ENCODE results near the gene RFX8. TPM values are rescaled to one million over a fixed set of nuclear protein-coding genes. Genes with fewer than 3 reads are reported as not detected.

RFX8 gene
- total and polyA plus RNA-seq, 2 of the 8 experiments (the other 6 are each of a cell fraction or from before 2014, with no cell fraction given) = 0.60 to 0.97 TPM

GRCh38 chr2:101492936-101493473, 18.1 kb upstream of the RFX8 start:
- Histone ChIP-seq H3K18ac (ENCODE audit: extremely low read depth, low read length) (no peak overlapping the region), H3K4me3 (ENCODE audit: extremely low read depth in 1 of 4, insufficient read depth in 2 of 4, low read depth in 3 of 4, low read length in 4 of 4) (no peak overlapping the region), H2AFZ (ENCODE audit: low read length) (peak overlapping the region; percentile 15; the same call in 1 of the 2 replicates), H2AK5ac (ENCODE audit: low read depth, low read length) (no peak overlapping the region), H3K4ac (replicated peaks; ENCODE audit: insufficient read length, low read depth, low read length) (no peak overlapping the region), H3K14ac (ENCODE audit: insufficient read length) (no peak overlapping the region), H3K23ac (ENCODE audit: insufficient read length) (no peak overlapping the region), H4K91ac (replicated peaks; ENCODE audit: insufficient read length, low read length) (no peak overlapping the region), H3K9ac (replicated peaks in 1 of 4; ENCODE audit: extremely low read depth in 1 of 4, low read depth in 3 of 4, low read length in 3 of 4) (no peak overlapping the region), H3K27ac (ENCODE audit: low read depth, low read length) (no peak overlapping the region), H2BK120ac (replicated peaks; ENCODE audit: low read depth, low read length) (no peak overlapping the region), H2BK15ac (ENCODE audit: low read length) (no peak overlapping the region), H2BK12ac (ENCODE audit: low read depth, low read length) (no peak overlapping the region), H3K9me3 (ENCODE audit: insufficient read depth in 2 of 2, low read depth in 1 of 2, low read length in 1 of 2) (no peaks in the 10 kb centered on the region), H3K23me2 (ENCODE audit: low read depth, low read length) (no peaks in the 10 kb centered on the region), H4K20me1 (replicated peaks in 1 of 2; ENCODE audit: control insufficient read depth in 1 of 2, insufficient read depth in 2 of 2, low read length in 2 of 2) (no peaks in the 10 kb centered on the region), H3K4me2 (ENCODE audit: insufficient read depth in 1 of 2, low read depth in 2 of 2, low read length in 2 of 2) (no peak overlapping the region), H3K27me3 (replicated peaks in 1 of 4; ENCODE audit: control insufficient read depth in 3 of 4, extremely low read depth in 1 of 4, insufficient read depth in 3 of 4, low read length in 3 of 4) (no peaks in the 10 kb centered on the region), H4K5ac (ENCODE audit: insufficient read length, low read depth, low read length) (no peak overlapping the region), H3K56ac (replicated peaks; ENCODE audit: insufficient read length, low read depth, low read length) (no peak overlapping the region), H4K8ac (ENCODE audit: extremely low read depth, insufficient read depth, low read length) (no peak overlapping the region), H2BK20ac (ENCODE audit: low read length) (no peak overlapping the region), H3K79me1 (ENCODE audit: low read depth, low read length) (no peaks in the 10 kb centered on the region), H3K79me2 (ENCODE audit: control insufficient read depth in 1 of 2, insufficient read depth in 2 of 2, low read length in 2 of 2) (no peaks in the 10 kb centered on the region), H2BK5ac (ENCODE audit: low read depth, low read length) (no peak overlapping the region), H3K4me1 (replicated peaks in 1 of 4; ENCODE audit: control insufficient read depth in 3 of 4, insufficient read depth in 4 of 4, low read length in 3 of 4) (no peaks in the 10 kb centered on the region), H3K36me3 (ENCODE audit: control insufficient read depth in 2 of 4, insufficient read depth in 4 of 4, low read length in 3 of 4) (no peaks in the 10 kb centered on the region)
- ChIA-PET CTCF (ENCODE audit: partially characterized antibody) (no interaction called here), POLR2A (ENCODE audit: partially characterized antibody) (no interaction called here)
- no peak for DNase-seq (ENCODE audit: low read depth in 1 of 2, low spot score in 2 of 2)
- WGBS, 2 experiments (ENCODE audit: extremely low coverage in 1 of 2, insufficient coverage in 1 of 2, insufficient read length in 1 of 2, insufficient replicate concordance in 2 of 2, low coverage in 1 of 2, low lambda C conversion rate in 2 of 2, missing lambda C conversion rate in 1 of 2) = 90% methylated on average over 6 of the region's 6 CpGs; no CpG with 5 or more reads in 1 of the 2 experiments
- FAIRE-seq = no peak
- TF ChIP-seq JUN (IDR thresholded peaks at IDR 0.05; ENCODE audit: low read depth, low read length) = no peak
- TF ChIP-seq SRF (IDR thresholded peaks at IDR 0.05; ENCODE audit: low read depth, low read length) = no peak
- TF ChIP-seq CEBPB (IDR thresholded peaks at IDR 0.05; ENCODE audit: low read depth, low read length) = no peak
- TF ChIP-seq SIX5 (IDR thresholded peaks at IDR 0.05; ENCODE audit: low read depth, low read length) = no peak
- no peak for TF ChIP-seq SP2 (IDR thresholded peaks at IDR 0.05; ENCODE audit: low read length)
- no peak for TF ChIP-seq BACH1 (IDR thresholded peaks at IDR 0.05; ENCODE audit: low read length)
- no peak for TF ChIP-seq E2F6 (IDR thresholded peaks at IDR 0.05)
- no peak for TF ChIP-seq CHD1 (IDR thresholded peaks at IDR 0.05; ENCODE audit: low read depth, low read length)
- no peak for TF ChIP-seq FOSL1 (IDR thresholded peaks at IDR 0.05; ENCODE audit: insufficient read depth, low read depth, low read length)
- TF ChIP-seq RXRA (IDR thresholded peaks at IDR 0.05; ENCODE audit: insufficient read depth, low read depth, low read length) = no peak
- no peak for TF ChIP-seq KDM5A (IDR thresholded peaks at IDR 0.05; ENCODE audit: low read length)
- TF ChIP-seq CTBP2 (IDR thresholded peaks at IDR 0.05; ENCODE audit: borderline replicate concordance, insufficient read depth, insufficient read length, low read length) = no peak
- no peak for TF ChIP-seq HDAC2 (IDR thresholded peaks at IDR 0.05; ENCODE audit: borderline replicate concordance in 1 of 2, low read depth in 2 of 2, low read length in 2 of 2)
- no peak for TF ChIP-seq CBX5 (IDR thresholded peaks at IDR 0.05; ENCODE audit: low read depth, low read length)

All from H1 (cell line).